Brain pericyte (primary cell): ENCODE measurements around the gene PIK3R3.
"Not testable (repeated sequence)": the region's sequence is repeated elsewhere in the genome, so short reads cannot be mapped to it uniquely, and the experiment has no call there.

Experiments used
- DNase-seq: peaks from one replicate; pipeline ENCODE4 v3.0.0-alpha.2; 2012; ENCODE audit warnings: low read depth, low spot score

Gene PIK3R3

DNA sequence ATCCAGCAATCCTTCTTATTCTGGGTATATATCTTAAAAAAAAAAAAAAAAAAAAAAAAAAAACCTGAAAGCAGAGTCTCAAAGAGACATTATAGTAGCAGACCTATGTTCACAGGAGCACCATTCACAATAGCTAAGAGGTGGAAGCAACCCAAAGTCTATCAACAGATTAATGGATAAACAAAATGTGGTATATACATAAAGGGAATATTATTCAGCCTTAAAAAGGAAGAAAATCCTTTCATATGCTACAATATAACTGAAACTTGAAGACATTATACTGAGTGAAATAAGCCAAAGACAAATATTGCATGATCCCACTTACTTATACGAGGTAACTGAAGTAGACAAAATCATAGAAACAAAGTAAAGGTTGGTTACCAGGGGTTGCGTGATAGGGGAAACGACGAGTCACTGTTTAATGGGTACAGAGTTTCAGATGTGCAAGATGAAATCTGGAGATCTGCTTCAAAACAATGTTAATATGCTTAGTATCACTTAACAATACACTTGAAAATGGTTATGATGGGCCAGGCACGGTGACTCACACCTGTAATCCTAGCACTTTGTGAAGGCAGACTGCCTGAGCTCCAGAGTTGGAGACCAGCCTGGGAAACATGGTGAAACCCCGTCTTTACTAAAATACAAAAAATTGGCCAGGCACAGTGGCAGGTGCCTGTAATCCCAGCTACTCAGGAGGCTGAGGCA is 29.5 kb downstream of the PIK3R3 start:
- DNase-seq: no peak

- no peak for DNase-seq
Measured at GRCh38 chr1:46099215-46099614, 33.2 kb downstream of the PIK3R3 start.

DNA sequence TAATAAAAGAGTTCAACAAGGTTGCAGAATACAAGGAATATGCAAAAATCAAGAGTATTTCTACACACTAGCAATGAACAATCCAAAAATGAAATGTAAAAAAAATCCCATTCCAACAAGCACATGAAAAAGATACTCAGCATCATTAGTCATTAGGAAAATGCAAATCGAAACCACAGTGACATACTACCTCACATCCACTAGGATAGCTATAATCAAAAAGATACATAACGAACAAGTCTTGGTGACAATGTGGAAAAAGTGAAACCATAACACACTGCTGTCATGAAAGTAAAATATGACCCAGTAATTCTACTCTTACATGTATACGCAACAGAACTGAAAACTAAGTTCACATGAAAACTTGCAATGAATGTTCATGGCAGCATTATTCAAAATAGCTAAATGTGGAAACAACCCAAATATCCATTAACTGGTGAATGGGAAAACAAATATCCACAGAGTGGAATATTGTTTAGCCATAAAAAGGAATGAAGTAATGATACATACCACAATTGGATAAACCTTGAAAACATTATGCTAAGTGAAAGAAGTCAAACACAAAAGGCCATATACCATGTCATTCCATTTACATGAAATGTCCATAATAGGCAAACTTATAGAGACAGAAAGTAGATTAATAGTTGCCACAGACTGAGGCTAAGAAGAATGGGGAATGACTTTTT is 34.3 kb downstream of the PIK3R3 start:
- DNase-seq: no peak

DNA sequence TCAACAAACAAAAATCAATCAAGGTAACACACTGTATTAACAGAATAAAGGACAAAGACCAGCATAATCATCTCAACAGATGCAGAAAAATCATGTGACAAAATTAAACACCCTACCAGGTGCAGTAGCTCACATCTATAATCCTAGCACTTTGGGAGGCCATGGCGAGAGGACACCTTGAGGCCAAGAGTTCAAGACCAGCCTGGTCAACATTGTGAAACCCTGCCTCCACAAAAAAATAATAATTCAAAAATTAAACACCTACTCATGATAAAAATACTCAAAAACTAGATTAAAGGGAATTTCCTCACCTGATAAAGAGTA is 35.3 kb downstream of the PIK3R3 start:
- DNase-seq: no peak

DNA sequence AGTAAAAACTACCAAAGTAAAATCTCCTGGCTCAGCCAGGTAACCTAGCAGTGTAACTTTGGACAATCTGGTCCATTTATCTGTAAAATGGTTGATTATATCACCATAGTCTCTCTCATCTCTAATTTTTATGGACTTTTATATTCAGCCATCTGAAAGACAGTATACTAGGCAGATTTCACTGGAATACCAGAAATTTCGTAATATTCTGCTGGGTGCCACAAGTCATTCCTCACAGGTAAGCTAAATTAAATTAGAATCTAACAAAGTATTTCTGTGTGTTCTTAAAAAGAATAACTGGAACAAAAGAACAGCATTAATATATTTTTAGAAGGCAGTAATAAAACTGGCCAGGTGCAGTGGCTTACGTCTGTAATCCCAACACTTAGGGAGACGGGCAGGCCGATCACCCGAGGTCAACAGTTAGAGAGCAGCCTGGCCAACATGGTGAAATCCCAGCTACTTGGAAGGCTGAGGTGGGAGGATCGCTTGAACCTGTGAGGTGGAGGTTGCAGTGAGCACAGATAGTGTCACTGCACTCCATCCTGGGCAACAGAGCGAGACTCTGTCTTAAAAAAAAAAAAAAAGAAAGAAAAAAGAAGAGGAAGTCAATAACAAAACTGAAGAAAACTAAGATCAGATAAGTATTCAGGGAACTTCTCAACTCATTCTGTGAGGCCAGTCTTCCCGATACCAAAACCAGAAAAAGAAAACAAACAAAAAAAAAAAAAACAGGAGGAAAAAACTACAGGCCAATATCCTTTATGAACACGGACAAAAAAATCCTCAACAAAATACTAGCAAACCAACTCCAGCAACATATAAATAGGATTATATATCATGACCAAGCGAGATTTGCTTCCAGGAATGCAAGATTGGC is 35.9 kb downstream of the PIK3R3 start:
- no peak for DNase-seq

DNA sequence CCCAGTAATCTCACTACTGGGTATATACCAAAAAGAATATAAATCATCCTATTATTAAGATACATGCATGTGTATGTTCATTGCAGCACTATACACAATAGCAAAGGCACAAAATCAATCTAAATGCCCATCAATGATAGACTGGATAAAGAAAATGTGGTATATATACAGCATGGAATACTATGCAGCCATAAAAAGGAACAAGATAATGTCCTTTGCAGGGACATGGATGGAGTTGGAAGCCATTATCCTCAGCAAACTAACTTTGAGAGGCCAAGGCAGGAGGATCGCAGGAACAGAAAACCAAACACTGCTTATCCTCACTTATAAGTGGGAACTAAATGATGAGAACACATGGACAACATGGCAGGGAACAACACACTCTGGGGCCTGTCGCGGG is 37.3 kb downstream of the PIK3R3 start:
- DNase-seq: not testable (repeated sequence)

DNA sequence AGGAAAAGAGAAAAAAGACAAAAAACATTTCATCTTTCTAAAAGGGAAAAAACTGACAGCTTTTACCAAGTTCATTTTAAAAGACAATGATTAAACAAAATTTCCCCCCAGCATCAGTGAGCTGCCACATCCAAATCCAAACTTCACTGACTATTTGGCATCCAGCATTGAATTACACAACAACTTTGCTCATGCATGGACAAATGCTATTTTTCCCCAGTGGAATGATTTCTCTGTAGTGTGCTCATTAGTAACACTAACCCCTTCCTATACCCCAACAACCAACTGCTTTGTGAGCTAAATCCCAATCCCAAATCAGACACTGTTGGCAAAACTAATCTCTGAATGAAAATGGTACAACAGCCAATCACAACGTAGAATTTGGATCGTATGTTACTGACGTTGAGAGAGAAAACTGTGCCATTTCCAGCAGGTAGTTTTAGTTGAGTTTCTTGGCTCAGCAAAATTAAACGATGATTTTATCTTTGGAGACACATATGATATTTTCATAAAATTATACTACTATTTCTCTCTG is 37.9 kb downstream of the PIK3R3 start:
- no peak for DNase-seq

GRCh38 chr1:46093832-46094231 is 38.6 kb downstream of the PIK3R3 start:
- DNase-seq: not testable (repeated sequence)

DNA sequence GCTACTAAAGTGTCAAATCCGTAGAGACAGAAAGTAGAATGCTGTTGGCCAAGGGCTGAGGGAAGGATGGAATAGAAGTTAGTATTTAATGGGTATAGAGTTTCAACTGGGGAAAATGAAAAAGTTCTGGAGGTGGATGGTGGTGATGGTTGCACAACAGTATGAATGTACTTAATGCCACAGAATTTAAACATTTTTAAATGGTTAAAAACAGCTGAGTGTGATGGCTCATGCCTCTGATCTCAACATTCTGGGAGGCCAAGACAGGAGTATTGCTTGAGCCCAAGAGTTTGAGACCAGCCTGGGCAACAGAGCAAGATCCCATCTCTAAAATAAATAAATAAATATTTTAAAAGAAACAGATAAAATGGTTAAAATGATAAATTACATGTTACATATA is 44.5 kb downstream of the PIK3R3 start:
- no peak for DNase-seq

DNA sequence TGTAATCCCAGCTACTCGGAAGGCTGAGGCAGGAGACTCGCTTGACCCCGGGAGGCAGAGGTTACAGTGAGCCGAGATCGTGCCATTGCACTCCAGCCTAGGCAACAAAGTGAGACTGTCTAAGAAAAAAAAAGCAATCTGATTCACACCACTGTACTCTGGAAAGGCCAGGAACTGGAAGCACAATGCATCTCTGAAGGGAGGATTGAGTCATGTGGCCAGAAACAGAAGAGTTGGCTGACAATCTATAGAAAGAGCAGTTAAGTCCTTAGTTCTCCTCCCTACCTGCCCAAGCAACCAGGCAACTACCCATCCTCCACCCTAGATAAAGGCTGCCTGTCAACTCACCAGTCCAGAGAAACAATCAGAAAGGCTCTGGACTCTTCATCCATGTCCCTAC is 45.9 kb downstream of the PIK3R3 start:
- DNase-seq: no peak

DNA sequence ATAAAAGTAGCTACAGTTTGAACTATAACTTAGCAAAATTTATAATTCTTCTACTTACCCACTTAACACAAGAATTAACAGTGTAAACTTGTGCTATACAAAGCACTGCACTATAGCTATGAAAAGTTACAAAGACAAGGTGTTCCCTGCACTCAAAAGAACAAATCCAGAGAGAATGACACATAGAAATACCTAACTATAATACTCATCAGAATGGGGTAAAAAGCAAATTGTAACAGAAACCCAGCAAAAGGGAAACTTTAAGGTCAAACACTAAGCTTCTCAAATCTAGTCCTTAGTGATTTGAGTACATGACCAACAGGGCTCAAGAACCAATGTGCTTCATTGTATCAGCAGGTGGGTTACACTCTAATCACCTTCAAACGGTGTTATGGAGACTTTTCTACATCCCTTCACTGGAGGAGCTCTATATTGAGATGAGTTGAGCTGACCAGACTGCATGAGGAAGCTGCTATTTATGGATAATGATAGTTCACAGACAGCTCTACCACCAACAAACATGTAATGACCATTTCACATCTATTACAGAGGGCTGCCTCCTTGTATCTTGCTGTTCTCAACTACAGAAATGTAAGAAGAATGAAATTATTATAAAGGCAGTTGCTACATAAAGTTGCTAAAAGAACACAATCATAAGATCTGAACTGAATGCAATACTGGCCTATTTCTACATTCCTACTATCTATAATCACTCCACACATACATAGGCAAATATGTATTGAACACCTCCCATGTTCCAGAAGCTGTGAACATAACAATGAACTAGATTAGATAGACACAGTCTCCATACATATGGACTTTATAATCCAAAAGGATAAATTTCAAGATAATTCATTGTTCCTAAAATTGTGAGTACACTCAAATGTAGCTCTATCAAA is 47.6 kb downstream of the PIK3R3 start:
- peak; percentile 3 for DNase-seq

DNA sequence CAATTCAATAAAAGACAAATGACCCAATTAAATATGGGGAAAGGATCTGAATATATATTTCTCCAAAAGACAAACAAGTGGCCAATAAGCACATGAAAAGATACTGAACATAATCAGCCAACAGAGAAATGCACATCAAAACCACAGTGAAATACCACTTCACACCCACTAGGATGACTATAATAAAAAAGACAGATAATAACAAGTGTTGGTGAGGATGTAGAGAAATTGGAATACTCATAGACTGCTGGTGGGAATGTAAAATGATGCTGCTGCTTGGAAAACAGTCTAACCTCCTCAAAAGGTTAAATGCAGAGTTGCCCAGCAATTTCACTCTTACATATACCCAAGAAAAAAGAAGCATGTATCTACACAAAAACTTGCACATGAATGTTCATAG is 48.9 kb downstream of the PIK3R3 start:
- DNase-seq: no peak

DNA sequence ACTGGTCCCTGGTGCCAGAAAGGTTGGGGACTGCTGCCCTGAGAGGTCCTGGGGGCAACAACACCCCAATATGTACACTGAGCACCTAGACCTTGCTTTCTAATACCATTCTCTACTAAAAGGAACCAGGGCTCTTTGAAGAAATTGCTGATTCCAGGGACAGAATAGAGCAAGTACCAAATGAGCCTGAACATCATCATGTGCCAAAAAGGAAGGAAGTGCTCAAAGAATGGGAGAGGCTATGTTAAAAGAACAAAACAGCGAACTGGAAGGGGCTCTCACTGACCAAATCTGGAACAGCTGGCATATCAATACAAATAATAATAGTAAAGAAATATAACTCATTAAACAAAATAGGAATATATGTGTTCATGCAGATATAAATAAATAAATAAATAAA is 50.8 kb downstream of the PIK3R3 start:
- no peak for DNase-seq

DNA sequence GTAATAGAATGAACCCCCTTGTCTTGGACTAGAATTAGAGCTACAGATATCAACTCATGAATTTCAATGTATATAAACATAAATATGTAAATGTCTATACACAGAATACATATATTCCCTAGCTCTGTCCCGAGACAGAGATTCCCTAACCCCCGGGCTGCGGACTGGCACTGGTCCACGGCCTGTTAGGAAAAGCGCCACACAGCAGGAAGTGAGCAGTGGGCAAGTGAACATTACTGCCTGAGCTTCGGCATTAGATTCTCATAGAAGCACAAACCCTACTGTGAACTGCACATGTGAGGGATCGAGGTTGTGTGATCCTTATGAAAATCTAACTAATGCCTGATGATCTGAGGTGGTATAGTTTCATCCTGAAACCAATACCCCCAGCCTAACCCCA is 51.2 kb downstream of the PIK3R3 start:
- DNase-seq: peak; percentile 12

DNA sequence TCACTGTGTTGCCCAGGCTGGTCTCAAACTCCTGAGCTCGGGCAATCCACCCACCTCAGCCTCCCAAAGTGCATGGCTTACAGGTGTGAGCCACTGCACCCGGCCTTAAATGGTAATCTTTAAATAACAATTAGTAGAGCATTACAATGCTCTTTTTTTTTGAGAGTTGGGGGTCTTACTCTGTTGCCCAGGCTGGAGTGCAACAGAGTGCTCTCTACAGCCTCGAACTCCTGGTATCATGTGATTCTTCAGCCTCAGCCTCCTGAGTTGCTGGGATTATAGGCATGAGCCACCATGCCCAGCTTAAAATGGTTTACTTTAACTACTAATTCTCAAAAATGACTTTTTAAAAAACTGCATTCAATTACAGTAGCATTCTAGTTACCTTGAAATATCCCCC is 52.2 kb downstream of the PIK3R3 start:
- DNase-seq: no peak

DNA sequence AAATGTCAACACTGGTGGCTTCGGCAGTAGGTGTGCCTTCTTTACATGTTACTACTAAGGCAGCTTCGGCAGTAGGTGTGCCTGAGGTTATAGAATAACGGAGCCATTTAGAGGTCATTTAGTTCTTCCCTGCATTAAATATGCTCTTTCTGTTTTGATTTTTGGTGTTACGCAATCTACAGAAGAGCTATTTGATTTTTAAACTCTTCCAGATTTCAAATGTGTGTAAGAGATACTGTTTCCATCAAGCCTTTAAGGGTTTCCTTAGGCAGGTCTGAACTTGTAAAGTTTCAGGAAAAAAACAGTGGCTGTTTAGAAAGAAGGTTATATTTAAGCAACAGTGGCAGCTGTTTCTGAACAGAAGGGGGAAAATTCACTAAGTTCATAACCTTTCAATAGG is 54.8 kb downstream of the PIK3R3 start:
- DNase-seq: no peak

DNA sequence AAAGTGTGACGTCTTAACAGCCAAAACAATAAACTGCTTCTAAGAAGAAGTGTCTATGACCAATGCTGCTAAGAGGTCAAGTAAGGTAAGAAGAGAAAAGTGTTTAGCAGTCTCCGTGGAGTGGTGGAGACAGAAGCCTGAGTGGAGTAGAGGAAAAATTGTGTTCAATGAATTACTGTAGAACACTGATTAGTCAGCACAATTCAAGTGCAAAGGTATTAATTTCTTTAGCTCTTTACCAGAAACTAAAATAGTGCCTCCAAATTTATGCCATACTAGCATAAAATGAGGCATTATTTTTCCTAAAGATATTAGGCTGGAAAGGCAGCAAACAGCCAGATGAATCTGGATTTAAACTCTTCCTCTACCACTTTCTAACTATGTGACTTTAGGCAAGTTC is 56.1 kb downstream of the PIK3R3 start:
- no peak for DNase-seq

- no peak for DNase-seq
Measured at GRCh38 chr1:46072975-46073374, 59.5 kb downstream of the PIK3R3 start.

- no peak for DNase-seq
Measured at GRCh38 chr1:46070164-46070814, 62.1 kb downstream of the PIK3R3 start.

DNA sequence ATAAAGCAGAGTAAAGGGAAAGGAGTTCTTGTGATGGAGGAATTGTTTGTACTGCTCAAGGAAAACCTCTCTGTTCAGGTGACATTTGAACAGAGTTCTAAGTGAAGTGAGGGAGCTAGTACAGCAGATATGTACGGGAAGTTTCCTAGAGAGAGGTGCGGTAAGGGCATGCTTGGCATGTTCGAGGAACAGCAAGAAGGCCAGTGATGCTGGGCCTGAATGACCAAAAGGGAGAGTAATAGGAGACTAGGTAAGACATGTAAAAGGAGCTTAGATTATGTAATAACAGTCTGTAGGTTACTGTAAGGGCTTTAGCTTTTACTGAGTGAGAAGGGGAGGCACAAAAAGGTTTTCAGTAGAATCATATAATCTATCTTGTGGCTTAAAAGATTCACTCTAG is 63.9 kb downstream of the PIK3R3 start:
- DNase-seq: no peak

DNA sequence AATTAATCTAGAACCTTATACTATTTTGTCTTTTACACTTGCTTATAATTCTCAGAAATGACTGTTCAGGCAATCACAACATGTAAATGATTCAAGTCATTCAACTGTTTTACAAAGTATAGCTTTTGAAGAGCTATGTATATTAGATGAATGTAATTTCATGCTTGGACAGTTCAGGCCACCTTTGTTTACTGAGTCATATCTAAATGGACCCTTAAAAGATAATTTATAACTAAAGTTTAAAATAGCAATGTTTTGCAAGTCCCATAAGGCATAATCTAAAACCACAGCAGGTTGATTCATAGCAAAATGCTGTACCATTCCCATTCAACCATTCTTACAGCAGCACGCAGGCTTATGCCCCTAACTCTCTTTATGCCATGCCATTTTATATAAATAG is 64.8 kb downstream of the PIK3R3 start:
- no peak for DNase-seq
